ENCODE measurements around the gene UMODL1. TPM values are rescaled to one million over a fixed set of nuclear protein-coding genes. Genes with fewer than 3 reads are reported as not detected.
A peak's percentile ranks its signal among the peaks of the same experiment; 100 is the strongest.
"Not testable (repeated sequence)": the region's sequence is repeated elsewhere in the genome, so short reads cannot be mapped to it uniquely, and the experiment has no call there.

Gene UMODL1
- total and polyA plus RNA-seq, 2 experiments from 2014 or later = not detected

DNA sequence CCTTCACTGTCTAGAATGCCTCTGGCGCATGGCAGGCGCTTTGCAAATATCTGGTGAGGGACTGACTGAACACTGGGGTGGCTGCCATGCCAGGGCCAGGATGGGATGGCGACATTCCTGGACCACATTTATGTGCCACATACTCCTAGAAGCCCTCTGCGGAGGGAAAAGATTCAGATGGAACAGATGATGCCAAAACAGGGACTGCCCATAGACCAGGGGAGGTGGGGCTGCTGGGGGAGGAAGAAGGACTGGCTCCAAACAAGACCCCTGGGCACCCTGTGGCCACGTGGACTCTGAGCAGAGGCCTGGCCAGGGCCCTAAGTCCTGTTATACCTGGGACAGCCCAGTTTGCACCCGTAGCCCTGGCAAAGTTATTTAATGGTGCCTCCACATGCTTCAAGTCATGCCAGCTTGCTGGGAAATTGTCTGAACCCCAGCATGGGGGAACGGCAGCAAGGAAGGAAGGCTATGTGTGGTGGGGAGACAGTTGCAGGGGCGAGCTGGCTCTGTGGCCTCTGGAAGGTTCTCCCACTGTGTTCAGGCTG lies 44.1 kb downstream of the UMODL1 start:
- Histone ChIP-seq H3K4me3 (no peak overlapping the region), H3K4me1 (ENCODE audit: low read depth) (peaks cover 2% of the 10 kb centered on the region), H3K9me3 (ENCODE audit: low read depth) (no peaks in the 10 kb centered on the region), H3K27me3 (peaks cover 9% of the 10 kb centered on the region), H3K27ac (no peak overlapping the region), H3K36me3 (no peaks in the 10 kb centered on the region)
- no peak for DNase-seq (ENCODE audit: low read depth in 1 of 2, low spot score in 1 of 2)
- TF ChIP-seq, protein P1, sequence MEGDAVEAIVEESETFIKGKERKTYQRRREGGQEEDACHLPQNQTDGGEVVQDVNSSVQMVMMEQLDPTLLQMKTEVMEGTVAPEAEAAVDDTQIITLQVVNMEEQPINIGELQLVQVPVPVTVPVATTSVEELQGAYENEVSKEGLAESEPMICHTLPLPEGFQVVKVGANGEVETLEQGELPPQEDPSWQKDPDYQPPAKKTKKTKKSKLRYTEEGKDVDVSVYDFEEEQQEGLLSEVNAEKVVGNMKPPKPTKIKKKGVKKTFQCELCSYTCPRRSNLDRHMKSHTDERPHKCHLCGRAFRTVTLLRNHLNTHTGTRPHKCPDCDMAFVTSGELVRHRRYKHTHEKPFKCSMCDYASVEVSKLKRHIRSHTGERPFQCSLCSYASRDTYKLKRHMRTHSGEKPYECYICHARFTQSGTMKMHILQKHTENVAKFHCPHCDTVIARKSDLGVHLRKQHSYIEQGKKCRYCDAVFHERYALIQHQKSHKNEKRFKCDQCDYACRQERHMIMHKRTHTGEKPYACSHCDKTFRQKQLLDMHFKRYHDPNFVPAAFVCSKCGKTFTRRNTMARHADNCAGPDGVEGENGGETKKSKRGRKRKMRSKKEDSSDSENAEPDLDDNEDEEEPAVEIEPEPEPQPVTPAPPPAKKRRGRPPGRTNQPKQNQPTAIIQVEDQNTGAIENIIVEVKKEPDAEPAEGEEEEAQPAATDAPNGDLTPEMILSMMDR (IDR thresholded peaks at IDR 0.05; ENCODE audit: low read depth, low read length) = no peak

DNA sequence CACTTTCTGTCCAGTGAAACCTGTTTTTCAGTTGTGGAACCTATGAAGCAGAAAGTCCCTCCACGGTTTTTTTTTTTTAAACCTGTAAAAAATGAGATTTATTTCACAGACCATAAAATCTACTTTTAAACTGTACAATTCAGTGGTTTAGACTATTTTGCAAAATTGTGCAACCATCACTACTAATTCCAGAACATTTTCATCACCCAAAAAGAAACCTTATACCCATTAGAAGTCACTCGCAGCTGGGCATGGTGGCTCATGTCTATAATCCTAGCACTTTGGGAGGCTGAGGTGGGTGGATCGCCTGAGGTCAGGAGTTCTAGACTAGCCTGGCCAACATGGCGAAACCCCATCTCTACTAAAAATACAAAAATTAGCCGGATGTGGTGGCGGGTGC lies 45.4 kb downstream of the UMODL1 start:
- H3K36me3 ChIP-seq; H3K9me3 ChIP-seq (ENCODE audit: low read depth); H3K4me1 ChIP-seq (ENCODE audit: low read depth); H3K27ac ChIP-seq; H3K27me3 ChIP-seq; DNase-seq (ENCODE audit: low read depth in 1 of 2, low spot score in 1 of 2); H3K4me3 ChIP-seq: not testable (repeated sequence)

DNA sequence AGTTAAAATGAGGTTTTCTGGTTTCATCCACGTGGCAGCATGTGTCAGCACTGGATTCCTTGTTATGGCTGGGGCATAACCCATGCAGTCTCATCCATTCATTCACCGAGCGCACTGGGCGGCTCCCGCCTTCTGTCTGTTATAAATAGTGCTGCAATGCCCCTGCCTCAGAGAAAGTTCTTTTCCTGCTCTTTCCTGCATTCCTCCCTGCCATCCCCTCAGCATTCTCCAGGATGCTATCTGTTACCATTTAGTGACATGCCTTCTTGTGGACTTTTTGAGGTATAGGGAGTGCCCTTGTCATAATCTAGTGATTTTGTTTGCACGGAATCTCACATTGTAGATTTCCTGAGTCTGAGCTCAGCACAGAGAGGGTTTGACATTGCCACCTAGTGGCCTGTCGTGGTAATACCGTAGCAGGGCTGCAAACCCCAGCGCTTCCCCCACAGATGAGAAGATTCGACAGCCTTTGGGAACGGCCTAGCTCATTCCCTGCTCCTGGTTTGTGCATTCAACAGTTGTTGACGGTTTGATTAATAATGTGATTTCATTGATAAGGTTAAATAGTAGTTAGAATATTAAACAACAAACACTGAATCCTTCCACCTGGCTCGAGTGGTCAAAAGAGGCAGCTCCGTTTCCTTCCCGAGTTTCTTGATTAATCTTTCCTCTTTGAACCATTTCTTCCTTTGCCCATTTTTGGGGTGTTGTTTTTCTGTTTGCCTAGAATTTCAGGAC lies 46.3 kb downstream of the UMODL1 start:
- H3K9me3 ChIP-seq (ENCODE audit: low read depth) = no peaks in the 10 kb centered on the region
- DNase-seq (ENCODE audit: low read depth in 1 of 2, low spot score in 1 of 2) = peak; percentile 68 to 78
- peaks cover 2% of the 10 kb centered on the region for H3K4me1 ChIP-seq (ENCODE audit: low read depth)
- peaks cover 9% of the 10 kb centered on the region for H3K27me3 ChIP-seq
- H3K36me3 ChIP-seq = no peaks in the 10 kb centered on the region
- TF ChIP-seq, protein P1 (IDR thresholded peaks at IDR 0.05; ENCODE audit: low read depth, low read length) = peak; percentile 95
- H3K27ac ChIP-seq = no peak overlapping the region
- H3K4me3 ChIP-seq = no peak overlapping the region

DNA sequence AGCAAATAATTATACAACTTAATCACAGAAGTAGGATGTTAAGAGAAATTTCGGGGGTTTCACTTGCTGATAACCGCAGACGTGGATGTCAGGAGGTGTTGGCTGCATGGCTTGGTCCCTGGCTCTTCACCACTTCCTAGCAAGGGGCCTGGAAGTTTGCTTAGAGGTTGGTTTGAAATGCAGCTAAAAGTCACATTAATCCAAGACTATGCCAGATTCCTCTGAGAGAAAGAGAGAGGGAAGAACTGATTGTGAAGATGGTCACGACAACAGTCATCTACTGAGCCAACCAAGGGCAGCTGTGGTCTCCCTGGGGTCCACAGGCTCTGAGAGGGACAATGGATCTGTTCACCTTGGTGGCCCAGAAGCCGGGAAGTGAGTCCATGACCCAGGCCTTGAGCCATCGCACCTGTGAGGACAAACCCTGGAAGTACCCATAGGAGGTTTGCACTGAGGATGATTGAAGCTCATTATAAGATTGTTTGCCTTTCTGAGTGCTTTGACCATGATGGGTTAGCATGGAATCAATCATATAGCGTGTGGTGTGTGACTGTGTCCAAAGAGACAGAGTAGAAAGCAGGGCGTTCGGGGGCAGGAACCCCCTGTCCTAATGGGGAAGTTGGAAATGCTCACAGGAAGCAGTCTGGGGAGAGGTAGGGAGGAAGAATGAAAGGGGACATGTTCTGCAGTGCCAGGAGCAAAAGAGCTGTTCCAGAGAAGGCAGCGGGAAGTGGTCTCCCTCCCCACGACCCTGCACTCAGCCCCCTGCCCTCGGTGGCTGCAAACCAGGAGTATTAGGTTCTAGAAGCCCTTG lies 47.1 kb downstream of the UMODL1 start:
- Histone ChIP-seq H3K9me3 (ENCODE audit: low read depth) (no peaks in the 10 kb centered on the region), H3K36me3 (no peaks in the 10 kb centered on the region), H3K27ac (no peak overlapping the region), H3K4me3 (no peak overlapping the region), H3K4me1 (ENCODE audit: low read depth) (no peaks in the 10 kb centered on the region), H3K27me3 (peaks cover 9% of the 10 kb centered on the region)
- TF ChIP-seq, protein P1 (IDR thresholded peaks at IDR 0.05; ENCODE audit: low read depth, low read length) = no peak
- DNase-seq (ENCODE audit: low read depth in 1 of 2, low spot score in 1 of 2) = no peak

DNA sequence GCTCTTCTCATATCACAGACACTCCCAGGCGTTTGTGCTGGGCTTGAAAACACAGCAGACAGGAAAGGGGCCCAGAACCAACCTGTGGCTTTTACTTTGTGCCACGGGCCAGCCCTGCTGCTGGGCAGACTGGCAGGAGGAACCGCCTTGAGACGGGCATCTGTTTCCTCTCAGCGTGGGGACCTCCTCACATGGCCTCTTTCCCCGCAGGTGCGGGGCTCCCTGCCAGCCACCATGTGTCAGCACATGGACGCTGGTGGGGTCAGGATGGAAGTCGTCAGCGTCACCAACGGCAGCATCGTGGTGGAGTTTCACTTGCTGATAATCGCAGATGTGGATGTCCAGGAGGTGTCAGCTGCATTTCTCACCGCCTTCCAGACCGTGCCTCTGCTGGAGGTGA lies 47.8 kb downstream of the UMODL1 start:
- no peaks in the 10 kb centered on the region for H3K4me1 ChIP-seq (ENCODE audit: low read depth)
- no peak overlapping the region for H3K27ac ChIP-seq
- no peaks in the 10 kb centered on the region for H3K36me3 ChIP-seq
- DNase-seq (ENCODE audit: low read depth in 1 of 2, low spot score in 1 of 2) = no peak
- H3K4me3 ChIP-seq = no peak overlapping the region
- no peaks in the 10 kb centered on the region for H3K9me3 ChIP-seq (ENCODE audit: low read depth)
- H3K27me3 ChIP-seq = peaks cover 9% of the 10 kb centered on the region
- TF ChIP-seq, protein P1 (IDR thresholded peaks at IDR 0.05; ENCODE audit: low read depth, low read length) = no peak

Data from cardiac muscle cell (in vitro differentiated cells and primary cell).